ENCODE results near the gene MEG3.

Gene MEG3

DNA sequence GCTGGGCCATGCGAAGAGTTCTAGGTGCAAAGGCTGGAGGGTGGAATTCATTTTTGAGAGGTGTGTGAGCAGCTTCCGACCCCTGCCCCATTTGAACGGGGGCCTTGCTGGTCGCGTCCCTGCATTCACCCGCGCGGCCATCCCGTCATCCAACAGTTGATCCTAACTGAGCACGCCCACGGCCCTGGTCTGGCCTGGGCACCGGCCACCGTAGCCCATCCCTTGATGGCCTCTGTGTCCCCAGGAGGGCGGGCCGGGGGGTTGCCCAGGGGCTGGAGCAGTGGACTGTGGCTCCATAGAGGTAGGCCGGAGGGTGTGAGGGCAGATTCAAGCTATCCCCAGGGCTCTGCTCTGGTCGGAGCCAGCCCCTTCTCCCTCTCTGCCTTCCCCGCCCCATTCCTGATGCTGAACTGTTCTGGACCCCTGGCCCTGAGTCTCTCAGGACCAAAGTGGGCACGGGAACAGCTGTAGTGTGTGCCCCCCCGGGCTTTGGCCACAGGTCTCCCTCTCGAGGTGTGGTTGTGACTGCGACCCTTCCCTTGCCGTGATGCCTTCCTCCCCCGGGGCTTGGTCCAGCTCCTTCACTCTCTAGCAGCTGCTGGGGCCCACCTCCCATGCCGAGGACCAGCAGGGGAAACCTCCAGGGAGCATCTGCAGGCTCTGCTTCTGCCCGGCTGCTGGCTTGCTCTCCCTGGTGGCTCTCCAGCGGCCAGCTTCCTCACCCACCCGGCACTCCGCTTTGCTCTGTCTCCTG is 9.1 kb downstream of the MEG3 start:
- DNase-seq = no peak

- DNase-seq = no peak
Measured at GRCh38 chr14:100835548-100836310, 9.8 kb downstream of the MEG3 start.

DNA sequence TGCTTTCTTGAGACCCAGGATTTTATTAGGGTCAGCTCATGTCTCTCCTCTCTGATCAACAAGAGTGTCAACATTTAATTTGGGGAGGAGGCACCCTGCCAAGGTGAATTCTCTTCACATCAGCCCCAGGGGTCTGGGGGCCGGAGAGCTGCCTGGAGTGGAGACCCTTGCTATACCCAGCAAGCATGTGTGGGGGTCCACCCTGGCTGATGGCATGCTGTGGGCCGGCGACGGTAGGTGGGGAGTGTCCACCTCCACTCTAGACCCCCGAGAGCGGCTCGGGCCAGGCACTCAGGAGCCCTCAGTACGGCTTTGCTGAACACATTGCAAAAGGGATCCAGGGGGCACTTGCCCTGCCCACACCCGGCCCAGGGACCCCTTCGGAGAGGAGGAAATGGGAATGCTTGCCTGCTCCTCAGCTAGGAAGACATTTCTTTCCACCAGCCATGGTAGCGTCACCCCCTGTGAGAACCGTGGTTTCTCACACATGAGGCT is 10.4 kb downstream of the MEG3 start:
- no peak for DNase-seq

- DNase-seq = no peak
Measured at GRCh38 chr14:100836941-100837804, 11.3 kb downstream of the MEG3 start.

DNA sequence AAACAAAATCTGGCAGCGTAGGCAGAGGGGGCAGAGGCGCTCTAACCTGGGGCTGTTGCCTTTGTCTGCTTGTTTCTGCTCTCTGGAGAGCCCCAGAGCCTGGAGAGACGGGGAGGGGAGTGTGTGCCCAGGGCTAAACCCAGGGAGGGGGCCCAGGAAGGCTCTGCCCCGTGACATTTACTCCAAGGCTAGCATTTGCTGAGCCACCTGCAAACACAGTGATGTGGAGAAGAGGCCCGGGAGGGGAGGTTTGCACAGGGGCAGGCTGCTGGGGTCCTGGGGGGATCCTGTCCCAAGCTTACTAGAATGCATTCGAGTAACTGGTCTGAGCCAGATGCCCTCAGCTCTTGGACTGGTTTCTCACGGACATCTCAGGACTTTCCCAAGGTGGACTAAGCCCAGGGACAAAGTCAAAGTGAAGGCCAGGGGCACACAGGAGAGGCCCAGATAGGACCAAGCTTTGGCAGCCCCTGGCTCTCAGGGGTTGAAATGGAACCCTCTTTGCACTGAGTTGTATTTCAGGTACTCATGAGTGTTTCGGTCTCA is 12.0 kb downstream of the MEG3 start:
- DNase-seq = no peak

- DNase-seq = no peak
Measured at GRCh38 chr14:100838493-100839314, 12.8 kb downstream of the MEG3 start.

DNA sequence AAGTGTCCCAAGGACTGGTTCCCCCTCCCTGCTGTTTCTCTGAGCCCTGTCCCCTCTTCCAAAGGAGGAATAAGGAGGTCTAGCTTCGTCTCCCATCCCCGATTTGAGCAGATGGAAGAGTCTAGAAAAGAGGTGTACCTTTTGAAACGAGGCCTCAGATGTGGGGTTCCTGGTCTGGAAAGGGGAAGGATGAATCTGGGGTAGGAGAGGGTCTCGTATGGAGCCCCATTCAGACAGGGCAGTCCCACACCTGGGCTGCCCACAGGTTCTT is 13.3 kb downstream of the MEG3 start:
- no peak for DNase-seq

GRCh38 chr14:100839681-100840111 is 13.8 kb downstream of the MEG3 start:
- DNase-seq = no peak

- DNase-seq = no peak
Measured at GRCh38 chr14:100840286-100841065, 14.6 kb downstream of the MEG3 start.

DNA sequence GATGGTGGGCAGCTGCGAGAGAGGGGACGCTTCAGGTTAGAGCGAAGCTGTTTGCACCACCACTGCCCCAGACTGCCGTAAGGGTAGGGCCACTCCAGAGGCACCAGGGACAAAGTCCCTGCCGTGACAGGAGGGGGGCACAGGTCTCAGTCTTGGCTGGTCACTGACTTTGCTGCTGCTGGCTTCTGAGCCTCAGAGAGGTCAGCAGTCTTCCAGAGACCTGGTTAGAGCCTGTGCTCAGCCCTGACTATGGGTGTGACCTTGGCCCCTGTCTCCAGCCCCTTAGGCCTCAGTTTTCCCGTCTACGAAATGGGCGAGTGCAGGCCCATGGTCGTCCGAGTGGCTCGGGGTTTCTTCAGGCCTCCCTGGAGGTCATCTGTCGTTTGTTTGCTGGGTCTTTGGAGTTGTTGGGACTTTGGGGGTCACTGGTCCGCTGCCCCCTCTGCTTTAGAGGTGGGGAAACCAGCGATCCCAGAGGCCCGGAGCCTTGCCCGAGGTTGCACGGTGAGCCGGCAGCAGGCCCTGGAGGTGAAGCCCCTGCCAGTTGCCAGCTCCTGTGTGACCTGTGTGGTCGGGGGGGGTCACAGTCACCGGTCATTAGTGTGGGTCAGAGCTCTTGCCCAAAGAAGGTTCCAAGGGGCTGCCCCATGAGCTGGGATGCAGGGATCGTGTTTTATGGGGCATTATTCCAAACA is 15.3 kb downstream of the MEG3 start:
- no peak for DNase-seq

GRCh38 chr14:100841761-100842403 is 16.0 kb downstream of the MEG3 start:
- DNase-seq = no peak

- DNase-seq = no peak
Measured at GRCh38 chr14:100842799-100843198, 16.9 kb downstream of the MEG3 start.

- DNase-seq = no peak
Measured at GRCh38 chr14:100844082-100844408, 18.1 kb downstream of the MEG3 start.

GRCh38 chr14:100844421-100844820 is 18.5 kb downstream of the MEG3 start:
- no peak for DNase-seq

DNA sequence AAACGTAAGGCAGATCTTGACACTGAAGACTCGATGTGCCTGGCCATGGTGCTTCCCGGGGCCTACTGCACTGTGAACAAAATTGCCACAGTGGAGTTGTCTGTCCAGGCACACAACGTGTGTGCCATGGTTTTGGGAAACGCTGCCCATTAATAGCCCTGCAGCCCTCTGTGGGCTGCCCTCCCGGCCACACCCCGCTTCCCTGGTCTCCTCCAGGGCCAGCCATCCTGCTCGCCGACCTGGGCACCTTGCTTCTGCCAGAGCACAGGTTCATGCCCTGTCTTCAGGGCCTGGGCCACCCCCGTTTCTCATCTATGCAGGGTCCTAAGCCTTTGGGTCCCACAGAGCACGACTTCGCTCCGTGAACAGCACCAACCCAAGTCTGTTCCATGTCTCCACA is 18.9 kb downstream of the MEG3 start:
- no peak for DNase-seq

DNA sequence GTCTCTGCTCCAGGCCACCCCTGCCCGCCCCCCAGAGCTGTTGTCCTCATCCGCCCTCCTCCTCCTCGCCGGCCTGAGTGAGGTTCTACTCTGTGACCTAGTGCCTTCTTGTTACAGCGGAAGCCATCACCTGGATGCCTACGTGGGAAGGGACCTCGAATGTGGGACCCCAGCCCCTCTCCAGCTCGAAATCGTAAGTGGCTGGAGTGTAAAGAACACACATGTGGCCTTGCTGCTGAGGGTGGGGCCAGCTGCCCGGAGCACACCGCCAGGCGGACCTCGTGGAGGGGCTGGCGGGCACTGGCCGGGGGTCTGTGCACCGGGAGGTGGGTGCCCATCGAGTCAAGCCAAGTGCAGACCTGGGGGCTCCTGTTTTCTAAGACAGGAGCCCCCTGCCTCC is 19.4 kb downstream of the MEG3 start:
- DNase-seq = no peak

- DNase-seq = no peak
Measured at GRCh38 chr14:100846309-100846859, 20.5 kb downstream of the MEG3 start.

GRCh38 chr14:100849115-100849781 is 23.3 kb downstream of the MEG3 start:
- DNase-seq = no peak

DNA sequence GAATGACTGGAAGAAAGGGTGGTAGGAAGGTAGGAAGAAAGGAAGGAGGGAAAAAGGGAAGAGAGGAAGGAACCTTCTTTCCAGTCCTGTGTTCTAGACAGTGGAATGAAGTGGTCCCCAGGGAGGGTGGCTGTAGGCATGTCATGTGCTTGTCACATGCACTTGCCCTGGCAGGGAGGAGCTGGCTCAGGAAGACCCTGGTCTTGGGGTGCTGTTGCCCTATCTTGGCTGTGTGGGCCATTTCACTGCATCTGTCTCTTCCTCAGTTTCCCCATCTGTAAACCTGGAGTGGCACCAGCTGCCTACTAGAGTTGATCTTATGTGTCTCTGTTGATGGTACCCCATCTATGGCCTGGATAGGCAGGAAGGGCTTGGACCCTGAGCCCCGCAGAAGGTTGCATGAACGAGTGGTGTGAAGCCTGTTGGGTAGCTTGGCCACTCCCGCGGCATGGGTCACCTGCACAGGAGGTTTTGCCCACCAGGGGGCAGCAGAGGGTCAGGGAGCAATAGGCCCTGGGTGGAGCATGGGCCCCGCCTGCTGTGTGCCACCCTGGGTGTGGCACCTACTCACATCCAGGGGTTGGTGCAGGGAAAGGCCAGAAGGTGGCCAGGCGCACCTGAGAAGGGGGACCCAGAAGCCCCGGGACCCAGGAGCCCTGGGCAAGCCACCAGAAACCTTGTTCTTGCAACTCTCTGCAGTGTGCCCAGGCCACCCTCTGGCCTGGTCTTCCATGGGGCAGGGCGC is 25.1 kb downstream of the MEG3 start:
- peak; percentile 26 for DNase-seq
